Trophoblast cell (in vitro differentiated cells and primary cell): ENCODE measurements around the gene CKS2.
A peak's percentile ranks its signal among the peaks of the same experiment; 100 is the strongest.

Source experiments
- DNase-seq, 2 donors: peaks; one replicate each; pipeline ENCODE4 v3.0.0-alpha.2; 2016
- H2AFZ ChIP-seq: 2 replicates; pipeline ENCODE4 v1.6.1; 2013; ENCODE audit warnings: low read length, moderate library complexity, mild to moderate bottlenecking; ENCODE audit not compliant: insufficient read depth, poor library complexity
- H2AK5ac ChIP-seq: 2 replicates; pipeline ENCODE4 v1.6.1; 2013; ENCODE audit warnings: mild to moderate bottlenecking, low read length
- H2BK120ac ChIP-seq: 2 replicates; pipeline ENCODE4 v1.6.1; 2013; ENCODE audit warnings: low read length, mild to moderate bottlenecking, moderate library complexity; ENCODE audit not compliant: insufficient read depth, poor library complexity
- H2BK12ac ChIP-seq: 2 replicates; pipeline ENCODE4 v1.6.1; 2013; ENCODE audit warnings: mild to moderate bottlenecking, low read length, moderate library complexity
- H2BK5ac ChIP-seq: 2 replicates; pipeline ENCODE4 v1.6.1; 2013; ENCODE audit warnings: low read length, low read depth, moderate library complexity, mild to moderate bottlenecking; ENCODE audit not compliant: poor library complexity
- H3K14ac ChIP-seq: 2 replicates; pipeline ENCODE4 v1.6.1; 2013; ENCODE audit warnings: mild to moderate bottlenecking, low read length
- H3K18ac ChIP-seq: 2 replicates; pipeline ENCODE4 v1.6.1; 2013; ENCODE audit warnings: mild to moderate bottlenecking, low read length
- H3K23ac ChIP-seq: 2 replicates; pipeline ENCODE4 v1.6.1; 2013; ENCODE audit warnings: low read length
- H3K27ac ChIP-seq: 2 replicates; pipeline ENCODE4 v1.5.1; 2013; ENCODE audit warnings: low read depth, mild to moderate bottlenecking, inconsistent platforms, low read length, moderate library complexity
- H3K27me3 ChIP-seq: 2 replicates; pipeline ENCODE4 v1.6.1; 2013; ENCODE audit warnings: inconsistent platforms, mild to moderate bottlenecking, low read length, moderate library complexity; ENCODE audit not compliant: insufficient read depth
- H3K36me3 ChIP-seq, 2 experiments: 1 replicate in 1 of 2; 2 replicates in 1 of 2; pipeline ENCODE4 v1.6.1; 2013; ENCODE audit warnings: low read length in 2 of 2, mild to moderate bottlenecking in 2 of 2, moderate library complexity in 1 of 2; ENCODE audit not compliant: insufficient read depth in 2 of 2, control insufficient read depth in 1 of 2
- H3K4ac ChIP-seq: 2 replicates; pipeline ENCODE4 v1.6.1; 2013; ENCODE audit warnings: low read depth, mild to moderate bottlenecking, low read length, moderate library complexity
- H3K4me1 ChIP-seq, 2 experiments: 1 replicate in 1 of 2; 2 replicates in 1 of 2; pipeline ENCODE4 v1.6.1; 2013; ENCODE audit warnings: low read length in 2 of 2, mild to moderate bottlenecking in 2 of 2, moderate library complexity in 1 of 2; ENCODE audit not compliant: insufficient read depth in 2 of 2, control insufficient read depth in 1 of 2
- H3K4me2 ChIP-seq: 2 replicates; pipeline ENCODE4 v1.6.1; 2013; ENCODE audit warnings: inconsistent platforms, mild to moderate bottlenecking, low read length, moderate library complexity
- H3K4me3 ChIP-seq: 2 replicates; pipeline ENCODE4 v1.5.1; 2013; ENCODE audit warnings: mild to moderate bottlenecking, low read depth, low read length, inconsistent platforms
- H3K79me1 ChIP-seq: one replicate; pipeline ENCODE4 v1.6.1; 2013; ENCODE audit warnings: low read length
- H3K79me2 ChIP-seq: 2 replicates; pipeline ENCODE4 v1.6.1; 2013; ENCODE audit warnings: low read length, mild to moderate bottlenecking; ENCODE audit not compliant: control insufficient read depth, insufficient read depth, poor library complexity
- H3K9ac ChIP-seq: 2 replicates; pipeline ENCODE4 v1.6.1; 2013; ENCODE audit warnings: mild to moderate bottlenecking, low read length
- H3K9me3 ChIP-seq: 2 replicates; pipeline ENCODE4 v1.6.1; 2013; ENCODE audit warnings: low read depth, mild to moderate bottlenecking, control low read depth, inconsistent platforms, low read length; ENCODE audit not compliant: insufficient read depth
- H4K12ac ChIP-seq: 2 replicates; pipeline ENCODE4 v1.6.1; 2013; ENCODE audit warnings: low read depth, mild to moderate bottlenecking, low read length, moderate library complexity
- H4K8ac ChIP-seq: 2 replicates; pipeline ENCODE4 v1.6.1; 2013; ENCODE audit warnings: low read depth, mild to moderate bottlenecking, low read length, moderate library complexity
- H4K91ac ChIP-seq: one replicate; pipeline ENCODE4 v1.6.1; 2013; ENCODE audit warnings: low read depth, mild to moderate bottlenecking, low read length, moderate library complexity
- WGBS: extraction: QIAGEN DNeasy Blood & Tissue Kit; methylation state at CpG from one replicate; pipeline ENCODE4 v1.1.7; 2013; ENCODE audit warnings: missing lambda C conversion rate; ENCODE audit not compliant: insufficient read length, insufficient coverage; ENCODE audit errors: extremely low coverage; 5-methylcytosine and 5-hydroxymethylcytosine counted together

The CKS2 gene

DNA sequence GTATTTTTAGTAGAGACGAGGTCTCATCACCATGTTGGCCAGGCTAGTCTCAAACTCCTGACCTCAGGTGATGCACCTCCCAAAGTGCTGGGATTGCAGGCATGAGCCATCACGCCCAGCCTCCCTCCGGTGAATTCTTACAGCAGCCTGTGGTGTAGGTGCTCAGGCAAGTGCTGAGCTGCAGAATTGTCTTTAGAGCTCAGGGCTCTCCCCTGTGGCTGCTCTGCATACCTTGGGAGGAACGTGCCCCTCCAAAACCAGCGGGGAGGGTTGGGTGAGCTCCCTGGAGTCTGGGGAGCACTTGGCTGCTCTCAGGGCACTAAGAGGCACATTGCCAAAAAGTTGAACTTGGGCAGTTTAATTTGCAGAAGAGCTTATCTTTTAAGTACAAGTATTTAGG is 36.7 kb downstream of the CKS2 start:
- H3K36me3 ChIP-seq = peaks cover 49 to 66% of the 10 kb centered on the region in 2 experiments
- no CpG with 5 or more reads among the region's 5 CpGs for WGBS
- no peaks in the 10 kb centered on the region for H3K4me1 ChIP-seq
- H2BK120ac ChIP-seq = no peak overlapping the region
- H4K91ac ChIP-seq = no peak overlapping the region
- no peak overlapping the region for H3K4me3 ChIP-seq
- no peak overlapping the region for H2BK5ac ChIP-seq
- peaks cover 5% of the 10 kb centered on the region for H3K9me3 ChIP-seq
- no peak overlapping the region for H4K8ac ChIP-seq
- no peak overlapping the region for H2BK12ac ChIP-seq
- no peak overlapping the region for H3K4ac ChIP-seq
- no peak overlapping the region for H3K4me2 ChIP-seq
- H3K9ac ChIP-seq = no peak overlapping the region
- H4K12ac ChIP-seq = no peak overlapping the region
- no peaks in the 10 kb centered on the region for H3K79me1 ChIP-seq
- no peak overlapping the region for H3K18ac ChIP-seq
- H3K79me2 ChIP-seq = no peaks in the 10 kb centered on the region
- no peak overlapping the region for H3K27ac ChIP-seq
- no peak overlapping the region for H2AK5ac ChIP-seq
- no peaks in the 10 kb centered on the region for H3K27me3 ChIP-seq
- no peak overlapping the region for H2AFZ ChIP-seq
- no peak for DNase-seq
- no peak overlapping the region for H3K23ac ChIP-seq
- H3K14ac ChIP-seq = no peak overlapping the region

DNA sequence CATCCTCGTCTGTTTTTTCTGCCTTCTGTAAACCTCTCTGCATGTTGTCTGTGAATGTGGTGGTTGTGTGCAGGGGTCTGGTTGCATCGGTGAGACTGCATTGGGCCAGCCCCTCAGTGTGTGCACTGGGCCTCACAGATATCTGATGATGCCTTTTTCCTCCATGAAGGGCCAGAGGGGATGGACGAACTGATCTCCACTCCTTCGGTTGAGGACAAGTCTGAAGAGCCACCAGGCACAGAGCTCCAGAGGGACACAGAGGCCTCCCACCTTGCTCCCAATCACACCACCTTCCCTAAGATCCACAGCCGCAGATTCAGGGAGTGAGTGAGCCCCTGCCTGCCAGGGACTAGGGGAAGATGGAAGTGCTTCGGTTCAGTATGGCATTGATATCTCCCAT is 38.6 kb downstream of the CKS2 start:
- WGBS = no CpG with 5 or more reads among the region's 6 CpGs
- Histone ChIP-seq H3K27me3 (no peaks in the 10 kb centered on the region), H2AFZ (no peak overlapping the region), H3K36me3 (peaks cover 62 to 81% of the 10 kb centered on the region in 2 experiments), H4K91ac (no peak overlapping the region), H4K12ac (no peak overlapping the region), H3K4ac (no peak overlapping the region), H4K8ac (no peak overlapping the region), H3K4me3 (no peak overlapping the region), H3K27ac (no peak overlapping the region), H3K14ac (no peak overlapping the region), H3K9ac (no peak overlapping the region), H3K23ac (no peak overlapping the region), H2BK12ac (no peak overlapping the region), H3K18ac (no peak overlapping the region), H3K79me2 (no peaks in the 10 kb centered on the region), H2AK5ac (no peak overlapping the region), H3K4me2 (no peak overlapping the region), H3K9me3 (peaks cover 7% of the 10 kb centered on the region), H2BK5ac (no peak overlapping the region), H3K4me1 (no peaks in the 10 kb centered on the region), H2BK120ac (no peak overlapping the region), H3K79me1 (no peaks in the 10 kb centered on the region)
- no peak for DNase-seq

DNA sequence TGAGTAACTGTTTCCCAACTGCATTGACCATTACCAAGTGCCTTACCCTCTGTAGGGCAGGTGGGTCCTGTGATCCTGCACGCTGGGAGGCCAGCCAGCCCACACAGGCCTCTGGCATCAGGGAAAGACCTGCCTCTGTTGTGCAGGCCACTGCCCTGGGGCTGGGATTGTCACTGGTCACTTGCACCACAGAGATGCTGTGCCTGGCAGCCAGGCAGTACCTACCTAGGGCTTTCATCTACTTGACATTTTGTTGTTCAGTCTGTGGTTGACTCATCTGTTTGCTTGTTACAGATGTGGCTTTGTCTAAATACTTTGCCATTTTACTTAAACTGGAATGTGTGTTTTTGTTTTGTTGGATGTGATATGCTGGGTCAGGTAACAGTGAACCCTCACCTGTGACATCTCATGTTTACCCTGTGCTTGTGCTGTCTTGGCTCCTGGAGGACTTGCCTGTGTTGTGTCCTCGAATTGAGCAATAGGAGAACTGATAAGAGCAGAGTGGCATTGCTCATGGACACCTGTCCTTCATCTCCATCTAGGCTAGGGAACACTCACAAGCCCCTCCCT is 40.1 kb downstream of the CKS2 start:
- H3K4ac ChIP-seq = no peak overlapping the region
- H3K4me2 ChIP-seq = no peak overlapping the region
- peak overlapping the region; percentile 42 for H3K23ac ChIP-seq
- no peak overlapping the region for H4K12ac ChIP-seq
- no peak overlapping the region for H2AK5ac ChIP-seq
- H3K14ac ChIP-seq = no peak overlapping the region
- H3K36me3 ChIP-seq = peaks cover 61 to 81% of the 10 kb centered on the region in 2 experiments
- no peaks in the 10 kb centered on the region for H3K79me2 ChIP-seq
- H3K4me3 ChIP-seq = no peak overlapping the region
- peak in 1 of 2 donors; percentile 52 for DNase-seq
- no peak overlapping the region for H3K27ac ChIP-seq
- H3K9ac ChIP-seq = no peak overlapping the region
- WGBS = no CpG with 5 or more reads among the region's 2 CpGs
- no peak overlapping the region for H3K18ac ChIP-seq
- H3K9me3 ChIP-seq = peaks cover 7% of the 10 kb centered on the region
- no peaks in the 10 kb centered on the region for H3K4me1 ChIP-seq
- H3K79me1 ChIP-seq = no peaks in the 10 kb centered on the region
- no peak overlapping the region for H2AFZ ChIP-seq
- H2BK5ac ChIP-seq = no peak overlapping the region
- H2BK12ac ChIP-seq = no peak overlapping the region
- no peak overlapping the region for H2BK120ac ChIP-seq
- H4K8ac ChIP-seq = no peak overlapping the region
- H3K27me3 ChIP-seq = no peaks in the 10 kb centered on the region
- no peak overlapping the region for H4K91ac ChIP-seq

DNA sequence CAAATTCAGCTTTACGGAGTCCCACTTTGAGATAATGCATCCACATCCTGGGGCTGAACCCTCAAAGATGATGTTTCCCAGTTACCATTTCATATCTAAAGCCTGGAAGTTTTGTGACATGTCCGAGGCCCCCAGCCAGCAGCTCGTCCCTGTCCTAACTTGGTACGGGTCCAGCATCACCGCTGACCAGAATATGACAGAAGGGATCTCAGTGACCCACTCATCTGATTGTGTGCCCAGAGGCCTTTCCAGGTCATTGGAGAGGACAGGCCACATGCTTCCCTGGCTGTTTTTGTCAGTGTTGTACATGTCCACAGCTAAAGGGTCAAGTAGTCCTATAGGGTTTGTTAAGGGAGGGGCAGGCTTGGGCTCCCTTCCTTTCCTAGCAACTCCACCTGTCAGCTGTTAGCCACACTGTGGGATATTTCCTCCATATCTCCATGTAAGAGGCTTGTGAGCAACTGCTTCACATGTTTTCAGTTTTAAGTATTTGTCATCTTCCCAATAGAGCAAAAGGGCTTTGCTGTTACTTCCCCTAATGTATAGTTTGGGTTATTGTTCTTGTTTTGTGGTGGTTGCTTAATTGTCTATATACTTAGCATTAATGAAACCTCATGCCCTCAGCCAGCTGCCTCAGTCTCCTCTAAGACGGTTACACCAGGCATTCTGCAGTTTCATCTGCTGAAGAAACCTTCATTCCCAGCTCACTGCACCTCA is 40.7 kb downstream of the CKS2 start:
- H3K27ac ChIP-seq = no peak overlapping the region
- no peaks in the 10 kb centered on the region for H3K79me1 ChIP-seq
- H3K23ac ChIP-seq = no peak overlapping the region
- H4K12ac ChIP-seq = no peak overlapping the region
- H2BK120ac ChIP-seq = no peak overlapping the region
- no peak overlapping the region for H2AFZ ChIP-seq
- no peak overlapping the region for H2BK12ac ChIP-seq
- peaks cover 59 to 78% of the 10 kb centered on the region in 2 experiments for H3K36me3 ChIP-seq
- no CpG with 5 or more reads among the region's 6 CpGs for WGBS
- no peaks in the 10 kb centered on the region for H3K4me1 ChIP-seq
- H3K4me3 ChIP-seq = no peak overlapping the region
- no peak overlapping the region for H2AK5ac ChIP-seq
- no peak overlapping the region for H3K4ac ChIP-seq
- no peaks in the 10 kb centered on the region for H3K27me3 ChIP-seq
- peaks cover 7% of the 10 kb centered on the region for H3K9me3 ChIP-seq
- H3K4me2 ChIP-seq = no peak overlapping the region
- H3K18ac ChIP-seq = no peak overlapping the region
- no peak overlapping the region for H3K14ac ChIP-seq
- no peak overlapping the region for H4K8ac ChIP-seq
- no peak overlapping the region for H3K9ac ChIP-seq
- no peak for DNase-seq
- H4K91ac ChIP-seq = no peak overlapping the region
- no peak overlapping the region for H2BK5ac ChIP-seq
- no peaks in the 10 kb centered on the region for H3K79me2 ChIP-seq
